Fibroblast of lung (primary cell): ENCODE measurements around the gene HRCT1.

ENCODE experiments used
- EZH2 ChIP-seq: IDR thresholded peaks from 2 replicates; pipeline ENCODE4 v1.5.1; 2012; ENCODE audit warnings: low read length, control low read depth, mild to moderate bottlenecking; ENCODE audit errors: missing control alignments
- TF ChIP-seq, protein P1 (sequence below), 2 donors: IDR thresholded peaks in 1 of 2; conservative IDR thresholded peaks in 1 of 2; 1 replicate in 1 of 2; 2 replicates in 1 of 2; pipeline ENCODE4 v1.5.1; 2011 to 2012; ENCODE audit warnings: low read length in 2 of 2, control low read depth in 1 of 2, inconsistent platforms in 1 of 2, low read depth in 1 of 2, mild to moderate bottlenecking in 1 of 2

DNA sequence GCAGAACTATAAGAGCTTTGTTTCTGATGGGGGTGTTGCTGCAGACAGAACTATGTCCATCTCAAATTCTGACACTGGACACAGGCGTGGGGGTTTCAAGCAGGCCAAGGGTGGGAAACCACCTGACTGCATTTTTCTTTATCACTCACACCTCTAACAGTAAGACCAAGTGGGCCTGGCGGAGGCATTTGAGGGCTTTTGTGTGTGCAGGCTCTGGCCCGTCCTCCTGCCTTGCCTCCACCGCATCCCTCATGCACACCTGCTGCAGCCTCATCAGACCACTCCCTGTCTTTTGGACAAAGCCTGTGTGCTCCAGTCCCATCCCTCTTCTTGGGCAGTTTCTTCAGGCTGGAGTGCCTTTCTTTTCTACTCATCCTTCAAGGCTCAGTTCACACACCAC lies 43.7 kb upstream of the HRCT1 start:
- TF ChIP-seq, protein P1, sequence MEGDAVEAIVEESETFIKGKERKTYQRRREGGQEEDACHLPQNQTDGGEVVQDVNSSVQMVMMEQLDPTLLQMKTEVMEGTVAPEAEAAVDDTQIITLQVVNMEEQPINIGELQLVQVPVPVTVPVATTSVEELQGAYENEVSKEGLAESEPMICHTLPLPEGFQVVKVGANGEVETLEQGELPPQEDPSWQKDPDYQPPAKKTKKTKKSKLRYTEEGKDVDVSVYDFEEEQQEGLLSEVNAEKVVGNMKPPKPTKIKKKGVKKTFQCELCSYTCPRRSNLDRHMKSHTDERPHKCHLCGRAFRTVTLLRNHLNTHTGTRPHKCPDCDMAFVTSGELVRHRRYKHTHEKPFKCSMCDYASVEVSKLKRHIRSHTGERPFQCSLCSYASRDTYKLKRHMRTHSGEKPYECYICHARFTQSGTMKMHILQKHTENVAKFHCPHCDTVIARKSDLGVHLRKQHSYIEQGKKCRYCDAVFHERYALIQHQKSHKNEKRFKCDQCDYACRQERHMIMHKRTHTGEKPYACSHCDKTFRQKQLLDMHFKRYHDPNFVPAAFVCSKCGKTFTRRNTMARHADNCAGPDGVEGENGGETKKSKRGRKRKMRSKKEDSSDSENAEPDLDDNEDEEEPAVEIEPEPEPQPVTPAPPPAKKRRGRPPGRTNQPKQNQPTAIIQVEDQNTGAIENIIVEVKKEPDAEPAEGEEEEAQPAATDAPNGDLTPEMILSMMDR (conservative IDR thresholded peaks at IDR 0.05 in 1 of 2, IDR thresholded peaks at IDR 0.05 in 1 of 2; ENCODE audit: low read depth in 1 of 2, low read length in 2 of 2) = no peak
- no peak for TF ChIP-seq EZH2
